GM18508 (cell line): ENCODE data around the gene IMPA2.
"Not testable (repeated sequence)": the region's sequence is repeated elsewhere in the genome, so short reads cannot be mapped to it uniquely, and the experiment has no call there.

ENCODE experiments used
- ATAC-seq: cut with Tn5 transposase; IDR thresholded peaks from one replicate; pipeline ENCODE4 v1.9.1; 2021; ENCODE audit warnings: moderate number of reproducible peaks; ENCODE audit not compliant: insufficient read depth, unreplicated experiment

IMPA2 gene

DNA sequence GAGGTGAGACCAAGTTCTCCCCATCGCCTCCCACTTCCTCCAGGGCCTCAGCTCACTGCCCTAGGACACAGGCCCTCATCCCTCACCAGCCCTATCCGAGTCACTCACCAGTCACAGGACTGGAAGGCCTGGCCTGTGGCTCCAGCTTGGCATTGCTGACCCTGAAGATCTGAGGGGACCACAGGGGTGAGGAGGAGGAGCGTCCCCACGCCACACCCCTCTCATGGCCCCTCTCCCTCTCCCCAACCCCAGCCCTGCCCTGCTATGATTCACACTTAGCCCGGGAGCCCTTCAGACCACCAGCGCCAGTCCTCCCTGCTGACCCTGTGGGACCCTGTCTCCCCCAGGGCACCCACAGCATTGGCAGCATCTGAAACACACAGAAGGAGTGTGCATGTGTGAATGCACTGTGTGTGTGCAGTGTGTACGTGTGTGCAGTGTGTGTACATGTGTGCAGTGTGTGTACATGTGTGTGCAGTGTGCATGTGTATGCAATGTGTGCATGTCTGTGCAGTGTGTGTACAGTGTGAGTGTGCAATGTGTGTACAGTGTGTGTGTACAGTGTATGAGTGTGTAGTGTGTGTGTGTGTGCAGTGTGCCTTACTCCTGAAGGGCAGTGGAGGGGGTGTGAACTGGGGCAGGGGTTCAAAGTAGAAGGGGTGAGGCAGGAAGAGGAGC, 82.9 kb downstream of the IMPA2 start:
- no peak for ATAC-seq

GRCh38 chr18:12065397-12065796, 84.1 kb downstream of the IMPA2 start:
- no peak for ATAC-seq

- no peak for ATAC-seq
Observed at GRCh38 chr18:12066910-12067511, 85.7 kb downstream of the IMPA2 start.

- ATAC-seq: no peak
Observed at GRCh38 chr18:12067671-12068070, 86.4 kb downstream of the IMPA2 start.

GRCh38 chr18:12068316-12068949, 87.1 kb downstream of the IMPA2 start:
- not testable (repeated sequence) for ATAC-seq

- no peak for ATAC-seq
Observed at GRCh38 chr18:12068950-12069320, 87.6 kb downstream of the IMPA2 start.

GRCh38 chr18:12071066-12071465, 89.8 kb downstream of the IMPA2 start:
- not testable (repeated sequence) for ATAC-seq

DNA sequence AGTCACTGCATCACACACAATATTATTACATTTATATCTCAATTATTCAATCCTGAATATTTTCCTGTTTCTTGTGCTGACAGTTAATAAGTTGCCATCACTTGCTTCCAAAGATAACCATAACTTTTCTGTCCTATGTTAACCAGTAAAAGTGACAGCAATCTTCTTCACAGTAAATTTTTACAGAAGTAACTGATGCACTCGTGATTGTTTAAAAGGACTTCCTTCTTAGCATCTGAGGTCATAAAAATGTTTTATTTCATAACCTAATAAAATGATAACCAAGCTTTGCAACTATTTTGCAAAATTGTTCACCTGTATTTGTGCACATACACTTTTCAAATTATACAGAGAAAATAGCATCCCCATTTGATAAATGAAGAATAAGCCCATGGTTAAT, 91.7 kb downstream of the IMPA2 start:
- no peak for ATAC-seq

DNA sequence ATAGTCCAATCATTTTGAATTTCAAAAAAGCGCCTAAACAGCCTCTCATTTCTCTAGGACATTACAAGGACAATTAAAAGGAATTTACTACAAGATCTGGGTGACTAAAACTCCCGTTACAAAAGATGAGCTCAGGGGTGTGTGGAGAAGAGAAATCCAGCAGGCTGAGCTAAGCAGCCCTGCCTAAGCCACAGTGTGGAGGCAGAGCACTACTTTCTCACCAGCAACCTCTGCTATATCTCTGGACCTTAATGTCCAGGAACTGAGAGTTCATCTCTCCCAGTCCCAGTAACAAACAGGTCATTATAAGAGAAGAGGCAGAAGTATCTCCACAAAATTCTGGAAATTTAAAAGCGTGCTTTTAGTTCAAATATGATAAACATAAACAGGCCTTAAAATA, 93.4 kb downstream of the IMPA2 start:
- no peak for ATAC-seq

DNA sequence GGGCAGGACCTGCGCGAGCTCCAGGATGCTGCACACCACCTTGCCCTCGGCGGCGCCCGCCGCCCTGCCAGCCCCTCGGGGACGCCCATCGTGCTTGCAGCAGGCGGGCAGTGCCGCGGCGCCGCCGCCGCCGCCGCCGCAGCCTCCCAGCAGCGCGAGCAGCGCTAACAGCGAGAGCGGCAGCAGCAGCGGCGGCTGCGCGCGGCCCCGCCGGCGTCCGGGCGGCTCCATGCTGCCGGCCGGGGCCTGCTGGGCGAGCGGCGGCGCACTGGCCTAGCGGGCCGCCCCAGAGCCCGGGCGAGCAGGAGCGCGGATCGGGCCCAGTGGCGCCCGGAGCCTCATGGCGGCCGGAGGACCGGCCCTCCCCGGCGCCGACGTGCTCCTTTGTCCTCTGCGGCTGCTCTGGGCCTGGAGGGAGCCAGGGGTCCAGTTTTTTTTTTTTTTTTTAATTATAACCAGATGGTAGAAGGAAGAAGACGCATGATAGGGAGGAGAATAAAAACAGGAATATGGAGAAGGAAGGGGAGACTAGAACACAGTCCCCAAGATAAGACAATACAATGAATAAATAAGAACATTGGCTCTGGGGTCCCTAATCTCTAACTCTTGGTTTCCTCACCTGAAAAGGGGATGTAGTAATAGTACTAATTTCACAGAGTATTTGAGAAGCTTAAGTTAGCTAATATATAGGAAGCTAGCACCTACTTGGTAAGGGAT, 95.3 kb downstream of the IMPA2 start:
- ATAC-seq: no peak

- not testable (repeated sequence) for ATAC-seq
Observed at GRCh38 chr18:12077994-12078393, 96.7 kb downstream of the IMPA2 start.

GRCh38 chr18:12079491-12080237, 98.4 kb downstream of the IMPA2 start:
- ATAC-seq: no peak
